DMS79 (cell line): ENCODE results near the gene C19orf81.

Experiments
- DNase-seq: peaks from one replicate; lab custom pipeline; 2025; lab: John Stamatoyannopoulos, UW

The C19orf81 gene

DNA sequence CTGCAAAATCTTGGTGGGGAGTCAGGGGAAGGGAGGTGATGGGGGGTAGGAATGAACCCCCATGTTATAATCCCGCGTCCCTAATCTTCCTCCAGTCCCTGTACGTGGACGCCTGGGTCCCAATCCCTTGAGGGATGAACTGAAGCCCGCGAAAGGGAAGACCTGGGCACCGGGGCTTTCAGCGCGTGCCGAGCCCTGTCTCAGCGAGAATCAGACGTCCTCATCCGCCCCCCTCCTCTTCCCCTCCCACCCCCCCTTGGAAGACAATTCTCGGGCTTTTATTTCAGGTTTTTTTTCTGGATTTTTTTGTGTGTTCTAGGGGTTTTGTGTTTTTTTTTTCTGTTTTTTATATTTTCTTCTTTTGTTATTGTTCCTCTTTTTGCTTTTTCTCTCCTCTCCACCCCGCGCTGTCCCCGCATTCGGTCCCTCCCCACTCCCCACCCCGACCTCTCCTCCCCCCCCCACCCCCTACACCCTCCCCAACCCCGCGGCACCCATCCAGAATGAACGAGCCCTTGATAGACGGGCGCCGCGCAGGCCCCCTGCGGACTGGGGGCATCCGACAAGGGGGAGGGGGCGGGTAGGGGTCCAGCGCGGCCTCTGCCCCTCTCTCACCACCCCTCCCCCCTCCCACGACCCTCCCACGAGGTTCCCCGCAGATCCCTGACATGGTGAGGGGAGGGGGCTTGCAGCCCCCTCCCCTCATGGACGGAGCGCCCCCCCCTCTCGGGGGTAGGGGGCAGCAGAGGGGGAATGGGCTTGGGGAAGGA lies 10.3 kb downstream of the C19orf81 start:
- DNase-seq: no peak

DNA sequence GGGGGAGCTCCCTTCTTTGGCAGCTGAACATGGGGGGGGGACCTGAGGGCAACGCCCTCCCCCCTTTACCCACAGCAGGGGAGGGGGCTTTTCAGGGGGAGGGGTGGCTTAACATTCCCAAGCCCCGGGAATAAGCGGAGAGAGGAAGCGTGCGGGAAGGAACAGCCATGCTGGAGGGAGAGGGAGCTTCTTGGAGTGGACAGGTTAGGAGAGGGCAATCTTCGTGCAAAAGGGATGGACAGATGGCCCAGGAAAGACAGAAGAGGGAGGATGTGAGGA lies 10.8 kb downstream of the C19orf81 start:
- DNase-seq: no peak

DNA sequence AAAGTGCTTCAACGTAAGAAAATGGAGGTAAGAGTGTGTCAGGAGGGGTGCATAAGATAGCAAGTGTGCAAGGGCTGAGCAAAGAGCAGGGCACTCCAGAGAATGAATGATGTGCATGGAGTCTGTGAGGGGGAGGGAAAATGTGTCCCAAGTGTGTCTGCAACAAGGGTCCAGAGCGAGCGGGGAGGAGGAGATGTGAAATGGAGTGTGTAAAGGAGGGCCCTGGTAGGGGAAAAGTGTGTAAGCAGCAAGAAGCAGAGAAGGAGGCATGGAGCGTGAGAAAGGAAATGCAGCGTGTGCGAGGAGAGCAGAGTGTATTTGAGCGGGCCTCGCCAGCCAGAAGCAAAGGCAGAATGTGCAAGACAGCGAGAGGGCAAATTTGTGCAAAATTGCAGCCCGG lies 11.8 kb downstream of the C19orf81 start:
- no peak for DNase-seq

DNA sequence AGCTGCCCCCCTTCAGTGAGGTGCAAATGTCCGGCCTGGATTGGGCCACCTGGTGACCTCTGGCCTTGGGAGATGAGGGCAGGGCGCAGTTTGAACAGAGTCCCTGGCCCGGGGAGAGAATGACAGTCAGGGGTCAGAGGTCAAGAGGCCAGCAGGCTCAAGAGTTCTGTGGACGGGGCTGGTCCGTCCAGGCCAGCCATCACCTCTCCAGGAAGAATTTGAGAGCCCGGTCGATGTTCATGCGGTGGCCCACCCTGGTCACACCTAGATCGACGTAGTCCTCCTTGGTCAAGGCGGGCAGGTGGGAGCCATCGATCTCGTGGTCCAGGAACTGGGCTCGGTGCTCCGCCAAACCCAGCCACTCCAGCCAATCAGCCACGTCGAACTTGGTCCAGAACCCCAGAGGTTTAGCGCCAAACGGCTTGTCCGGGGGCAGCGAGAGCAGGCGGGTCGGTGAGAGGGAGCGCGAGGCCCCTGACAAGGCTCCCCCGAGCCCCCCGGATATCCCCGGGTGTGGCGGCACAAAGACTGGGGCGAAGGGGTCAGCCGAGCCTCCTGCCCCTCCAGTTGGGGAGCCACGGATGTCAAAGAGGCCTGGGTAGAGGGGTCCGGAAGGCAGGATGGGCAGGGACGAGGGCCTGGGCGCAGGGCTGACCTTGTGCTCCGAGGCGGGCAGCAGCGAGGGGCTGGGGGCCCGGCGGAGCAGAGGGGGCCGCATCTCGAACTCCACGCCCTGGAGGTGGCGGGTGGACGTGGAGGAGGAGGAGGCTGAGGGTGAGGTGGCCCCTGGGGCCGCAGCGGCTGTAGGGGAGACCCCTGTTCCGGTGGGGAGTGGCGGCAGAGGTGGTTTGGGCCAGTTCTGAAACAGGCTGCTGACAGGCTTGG lies 12.8 kb downstream of the C19orf81 start:
- no peak for DNase-seq

- no peak for DNase-seq
Observed at GRCh38 chr19:50662651-50663481, 13.6 kb downstream of the C19orf81 start.

GRCh38 chr19:50663482-50663790 lies 14.2 kb downstream of the C19orf81 start:
- no peak for DNase-seq

DNA sequence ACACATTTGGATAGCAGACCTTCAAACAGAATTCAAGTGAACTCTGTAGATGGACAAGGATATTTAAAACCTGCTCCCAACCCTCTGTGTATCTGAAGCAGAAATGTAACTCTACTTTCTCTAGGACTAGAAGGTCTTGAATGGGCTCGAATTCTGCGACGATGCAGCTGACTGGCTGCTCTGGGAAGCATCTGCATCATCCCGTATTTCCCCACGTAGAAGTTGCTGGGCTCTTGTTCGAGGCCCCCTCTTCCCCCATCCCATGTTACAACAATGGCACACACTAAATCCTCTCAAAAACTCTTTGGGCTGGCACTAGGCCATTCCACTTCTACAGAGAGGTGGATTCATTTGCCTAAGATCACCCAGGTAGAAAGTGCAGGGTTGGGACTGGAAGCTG lies 15.0 kb downstream of the C19orf81 start:
- DNase-seq: no peak

DNA sequence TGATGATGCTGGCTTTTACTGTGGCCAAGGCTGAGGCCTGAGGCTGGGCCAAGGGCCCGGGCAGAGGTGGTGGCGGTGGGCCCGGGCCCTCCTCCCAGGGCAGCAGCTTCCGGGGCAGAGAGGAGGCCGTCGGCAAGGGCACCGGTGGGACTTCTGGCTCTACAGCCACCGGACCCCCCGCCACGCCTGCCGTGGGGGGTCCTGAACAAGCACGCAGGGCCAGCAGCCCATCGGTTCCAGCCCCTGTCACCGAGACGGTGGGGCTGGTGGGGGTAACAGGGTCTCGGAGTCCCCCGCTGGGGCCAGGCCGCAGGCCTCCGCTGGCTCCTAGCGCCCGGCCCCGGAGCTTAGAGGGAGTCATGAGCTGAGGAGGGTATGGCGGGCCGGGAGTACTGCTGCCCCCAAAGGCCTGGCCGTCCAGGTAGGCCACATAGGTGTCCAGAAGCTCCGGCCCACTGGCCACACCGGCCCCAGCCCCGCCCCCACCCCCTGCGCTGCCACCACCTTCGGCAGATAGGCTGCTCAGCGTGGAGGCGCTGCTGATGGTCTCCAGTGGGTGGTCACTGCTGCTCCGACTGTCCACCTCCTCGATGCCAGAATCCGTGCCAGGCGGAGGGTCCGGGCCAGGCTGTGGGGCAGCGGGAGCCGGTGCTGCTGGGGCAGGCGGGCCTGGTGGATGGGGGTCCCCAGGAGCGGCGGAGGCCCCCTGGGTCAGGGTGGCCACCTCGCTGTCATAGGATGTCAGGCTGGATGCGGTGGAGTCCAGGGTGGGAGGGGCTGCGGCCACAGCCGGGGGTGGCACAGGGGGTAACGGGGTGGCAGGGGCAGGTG lies 17.3 kb downstream of the C19orf81 start:
- DNase-seq: no peak

GRCh38 chr19:50667177-50667758 lies 18.0 kb downstream of the C19orf81 start:
- DNase-seq: no peak

DNA sequence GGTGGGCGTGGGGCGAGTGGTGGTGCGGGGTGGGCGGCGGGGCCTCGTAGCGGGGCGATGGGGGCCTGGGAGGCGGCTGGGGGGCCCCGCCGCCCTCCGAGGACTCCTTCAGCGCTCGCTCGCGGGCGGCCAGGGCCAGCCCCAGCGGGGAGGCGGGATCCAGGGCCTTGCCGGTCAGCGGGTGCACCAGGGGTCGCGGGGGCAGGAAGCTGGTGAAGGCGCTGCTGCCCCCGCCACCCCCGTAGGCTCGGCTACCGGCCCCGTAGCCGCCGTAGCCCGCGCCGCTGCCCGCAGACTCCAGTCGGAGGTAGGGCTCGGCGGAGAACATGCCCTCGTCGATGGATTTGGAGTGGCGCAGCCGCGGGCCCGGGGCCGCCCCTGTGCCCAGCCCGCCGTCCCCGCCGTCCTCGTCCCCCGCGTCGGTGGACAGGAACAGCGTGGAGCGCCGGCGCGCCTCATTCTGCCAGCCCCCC lies 18.6 kb downstream of the C19orf81 start:
- DNase-seq: no peak

GRCh38 chr19:50668416-50668815 lies 19.2 kb downstream of the C19orf81 start:
- DNase-seq: no peak

- DNase-seq: no peak
Observed at GRCh38 chr19:50668879-50669278, 19.6 kb downstream of the C19orf81 start.

DNA sequence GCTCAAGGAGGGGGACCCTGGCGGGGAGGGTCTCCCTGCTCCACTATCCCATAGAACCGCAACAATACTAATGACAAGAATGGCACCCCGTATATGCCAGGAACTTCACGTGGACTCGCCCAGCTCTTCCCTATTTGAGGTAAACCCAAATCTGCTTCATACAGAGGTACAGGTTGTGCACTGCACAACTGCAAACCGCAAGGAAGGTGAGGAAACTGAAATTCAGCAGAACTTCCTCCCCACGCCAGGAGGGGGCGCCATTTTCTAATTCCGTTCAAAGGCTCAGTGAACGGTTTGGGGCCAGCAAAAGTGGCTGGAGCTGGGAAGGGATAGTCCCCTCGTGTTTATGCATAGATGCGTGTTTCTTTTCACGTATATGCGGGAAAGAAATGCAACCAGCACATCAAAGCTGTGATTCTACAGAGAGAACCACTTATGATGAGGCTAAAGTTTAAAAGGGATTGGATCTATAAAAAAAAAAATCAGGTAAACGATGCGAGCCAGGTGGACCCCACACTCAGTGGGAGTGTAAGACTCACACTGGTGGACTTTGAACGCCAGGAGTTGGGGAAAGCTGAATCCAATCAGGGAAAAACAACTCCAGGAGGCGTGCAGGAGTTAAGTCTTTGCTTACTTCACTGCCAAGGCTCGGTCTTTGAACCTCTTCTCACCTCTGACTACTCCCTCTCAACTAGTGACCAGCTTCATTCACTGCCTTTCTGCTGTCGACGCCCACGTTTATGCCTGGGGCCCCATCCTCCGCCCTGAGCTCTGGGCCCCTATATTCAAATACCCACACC lies 20.3 kb downstream of the C19orf81 start:
- no peak for DNase-seq

DNA sequence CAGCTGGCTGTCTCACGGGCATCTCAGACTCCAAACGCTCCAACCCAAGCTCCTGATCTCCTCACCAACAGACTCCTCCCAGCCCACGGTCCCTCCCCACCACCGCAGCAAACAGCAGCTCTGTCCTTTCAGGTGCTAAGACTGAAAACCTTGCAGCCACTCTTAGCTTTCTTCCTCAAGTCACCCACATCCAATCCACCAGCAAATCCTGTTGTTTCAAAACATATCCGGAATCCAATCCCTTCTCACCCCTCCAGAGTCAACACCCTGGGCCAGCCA lies 20.8 kb downstream of the C19orf81 start:
- DNase-seq: no peak

GRCh38 chr19:50673118-50673517 lies 23.9 kb downstream of the C19orf81 start:
- no peak for DNase-seq

DNA sequence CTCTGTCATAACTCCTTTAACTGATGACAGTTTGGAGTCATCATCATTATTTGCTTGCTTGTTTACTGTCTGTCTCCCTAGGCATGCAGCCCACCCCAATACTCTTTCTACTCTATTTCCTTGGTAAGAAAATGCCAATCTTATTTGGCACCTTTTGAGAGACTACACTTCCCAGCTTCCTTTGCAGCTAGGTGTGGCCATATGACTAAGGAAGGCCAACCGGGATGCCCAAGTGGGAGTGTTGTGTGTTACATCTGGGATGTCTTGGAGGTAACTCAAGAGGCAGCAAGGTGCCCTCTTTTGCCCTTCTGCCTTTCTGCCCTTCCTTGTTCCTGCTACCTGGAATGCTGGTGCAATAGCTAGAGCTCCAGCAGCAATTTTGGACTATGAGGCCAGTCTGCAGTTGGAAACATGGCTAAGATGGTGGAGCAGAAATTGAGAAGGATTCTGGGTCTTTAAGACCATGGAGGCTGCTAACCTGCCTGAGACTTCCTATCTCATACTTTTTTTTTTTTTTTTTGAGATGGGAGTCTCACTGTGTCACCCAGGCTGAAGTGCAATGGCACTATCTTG lies 27.5 kb downstream of the C19orf81 start:
- DNase-seq: no peak

DNA sequence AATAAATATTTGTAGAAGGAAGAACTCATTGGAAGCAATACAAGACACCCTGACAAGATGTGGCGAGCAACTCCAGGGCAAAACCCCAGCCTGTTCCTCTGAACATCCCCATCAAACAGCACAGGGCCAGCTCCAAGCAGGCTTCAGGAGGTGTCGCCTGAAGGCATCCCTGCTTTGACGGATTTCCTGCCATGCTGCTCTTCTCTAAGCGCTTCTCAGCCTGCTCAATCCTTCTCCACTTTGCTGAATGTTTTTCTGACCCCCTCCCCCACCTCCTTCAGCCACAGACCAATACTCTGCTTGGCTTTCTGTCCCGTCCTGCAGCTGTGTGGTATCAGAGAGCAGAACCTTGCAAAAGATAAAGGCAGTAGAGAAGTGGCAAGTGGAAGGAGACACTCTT lies 28.4 kb downstream of the C19orf81 start:
- no peak for DNase-seq

DNA sequence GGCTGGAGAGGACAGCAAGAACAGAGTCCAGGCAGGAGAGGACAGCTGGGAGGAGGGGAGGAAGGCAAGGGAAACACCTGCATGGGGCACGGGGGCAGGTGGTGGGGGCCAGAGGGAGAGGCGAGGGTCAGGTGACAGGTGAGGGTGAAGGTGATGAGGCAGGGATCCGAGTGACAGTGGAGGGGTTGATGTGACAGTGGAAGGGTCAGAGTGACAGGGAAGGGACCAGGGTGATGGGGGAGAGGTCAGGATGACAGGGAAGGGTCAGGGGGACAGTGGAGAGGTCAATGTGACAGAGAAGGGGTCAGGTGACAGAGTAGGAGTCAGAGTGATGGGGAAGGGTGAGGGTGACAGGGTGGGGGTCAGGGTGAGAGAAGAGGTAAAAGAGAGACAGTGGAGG lies 29.1 kb downstream of the C19orf81 start:
- DNase-seq: no peak

DNA sequence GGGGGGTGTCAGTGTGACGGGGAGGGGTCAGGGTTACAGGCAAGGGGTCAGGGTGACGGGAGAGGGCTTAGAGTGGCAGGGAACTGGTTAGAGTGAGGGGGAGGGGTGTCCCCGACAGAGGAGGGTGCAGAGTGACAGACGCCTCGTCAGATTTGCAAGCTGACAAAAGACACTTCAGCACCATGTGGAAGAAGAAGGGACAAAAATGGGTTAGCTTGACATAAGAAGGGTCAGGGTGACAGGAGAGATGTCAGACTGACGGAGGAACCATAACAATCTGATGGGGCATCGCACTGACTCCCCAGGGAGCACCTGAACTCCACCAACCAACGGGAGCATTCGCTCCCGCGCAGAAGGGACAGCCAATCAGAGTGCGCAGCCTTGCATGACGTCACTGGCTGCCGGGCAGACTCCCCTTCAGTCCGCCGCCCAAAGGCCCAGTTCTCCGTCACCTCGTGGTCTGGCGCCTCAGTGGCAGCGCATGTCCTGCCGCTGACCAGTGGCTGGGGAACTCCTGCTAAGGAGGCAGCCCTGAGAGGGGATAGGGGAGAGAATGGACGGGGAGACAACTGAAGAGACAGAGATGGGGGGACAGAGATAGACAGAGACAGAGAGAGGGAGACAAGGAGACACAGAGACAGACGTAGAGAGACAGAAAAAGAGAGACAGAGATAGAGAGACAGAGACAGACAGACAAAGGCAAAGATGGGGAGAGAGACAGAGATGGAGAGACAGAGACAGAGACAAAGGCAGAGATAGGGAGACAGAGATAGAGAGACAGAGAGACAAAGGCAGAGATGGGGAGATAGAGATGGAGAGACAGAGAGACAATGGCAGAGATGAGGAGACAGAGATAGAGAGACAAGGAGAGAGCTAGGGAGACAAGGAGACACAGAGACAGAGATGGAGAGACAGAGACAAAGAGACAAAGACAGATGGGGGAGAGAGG lies 30.2 kb downstream of the C19orf81 start:
- no peak for DNase-seq
